Right lobe of liver (tissue), 6 donors: Measurements from ENCODE around the gene DNAJB8. TPM values are rescaled to one million over a fixed set of nuclear protein-coding genes. Genes with fewer than 3 reads are reported as not detected.

Source experiments
- ATAC-seq, 4 donors: fragments of 200-7000 bp; cut with Tn5 transposase; one replicate each; pipeline ENCODE4 v1.9.1; 2020; ENCODE audit warnings: mild to moderate bottlenecking in 4 of 4, moderate library complexity in 4 of 4
- DNase-seq, 3 donors: peaks; one replicate each; pipeline ENCODE4 v3.0.0-alpha.2; 2020
- H3K27ac ChIP-seq, 3 donors: fragments of 200-600 bp; one replicate each; pipeline ENCODE4 v1.8.0; 2022
- H3K27me3 ChIP-seq, 2 donors: fragments of 200-600 bp; one replicate each; pipeline ENCODE4 v1.8.0; 2022
- H3K36me3 ChIP-seq, 4 donors: fragments of 200-600 bp; sonication (generic) in 1 of 4; one replicate each; pipeline versions ENCODE4 v1.5.1 to v1.8.0; 2017 to 2022; ENCODE audit warnings: control low read depth in 1 of 4
- H3K4me1 ChIP-seq, 4 donors: fragments of 200-600 bp; sonication (generic) in 1 of 4; one replicate each; pipeline versions ENCODE4 v1.5.1 to v1.8.0; 2017 to 2022; ENCODE audit warnings: control low read depth in 1 of 4
- H3K4me3 ChIP-seq, 3 donors: fragments of 200-600 bp; one replicate each; pipeline ENCODE4 v1.8.0; 2022
- H3K9me3 ChIP-seq, 4 donors: fragments of 200-600 bp; sonication (generic) in 1 of 4; one replicate each; pipeline versions ENCODE4 v1.5.1 to v1.8.0; 2017 to 2022; ENCODE audit warnings: control low read depth in 1 of 4
- CTCF ChIP-seq, 4 donors: fragments of 200-600 bp in 3 of 4; fragments of 450-650 bp in 1 of 4; IDR thresholded peaks; one replicate each; pipeline versions ENCODE4 v1.5.1 to v1.8.0; 2016 to 2022; ENCODE audit warnings: antibody characterized with exemption in 4 of 4, mild to moderate bottlenecking in 2 of 4
- POLR2A ChIP-seq: fragments of 450-650 bp; IDR thresholded peaks from one replicate; pipeline ENCODE4 v1.6.1; 2017; ENCODE audit warnings: antibody characterized with exemption, mild to moderate bottlenecking
- WGBS: methylation state at CpG from one replicate; pipeline ENCODE4 v1.1.6; 2018; ENCODE audit warnings: low coverage, low lambda C conversion rate; ENCODE audit not compliant: insufficient coverage; ENCODE audit errors: missing lambda C conversion rate; 5-methylcytosine and 5-hydroxymethylcytosine counted together
- intact Hi-C, 2 donors: fragments of 100-400 bp; cut with DNase I; formaldehyde crosslinking; loops; one replicate each; pipeline versions ENCODE4 v1.11.2 to v1.14.1; 2022
- total RNA-seq, 6 experiments: library from RNA; depleted of rRNA in 2 of 6; stranded (reverse); fragments of >200 nt in 2 of 6; fragmentation: NEBNext Ultra II Directional in 3 of 6; extraction: Animal tissue kit (Norgen Biotek cat#: 25700) in 3 of 6; gene quantifications; one replicate each; pipeline versions ENCODE4 v1.1.0 to v1.2.4, GENCODE V29; 2016 to 2023
- donor health status: DM: no; HTN: yes; CAD: no.
- donor health status: DM: no; HTN: no; CAD: no.
- donor health status: DM: no; HTN: no; CAD: no.
- donor health status: DM: no; HTN: yes; CAD: no.
- donor health status: DM: no; HTN: yes; CAD: no.

The DNAJB8 gene
- total RNA-seq, 6 experiments from 2014 or later: not detected

- TF ChIP-seq CTCF (IDR thresholded peaks at IDR 0.05) (no peak), POLR2A (no peak)
- Histone ChIP-seq H3K4me1 (peaks cover 0 to 15% (median 0%) of the 10 kb centered on the region in 4 donors), H3K9me3 (no peaks in the 10 kb centered on the region), H3K27ac (no peak overlapping the region), H3K27me3 (peaks cover 0 to 4% of the 10 kb centered on the region in 2 donors), H3K4me3 (no peak overlapping the region), H3K36me3 (no peaks in the 10 kb centered on the region)
- DNase-seq (no peak), ATAC-seq (no peak)
- intact Hi-C loops: loop anchor here (5.0 to 10.0 kb wide), 2 partner anchors 68 to 156 kb away; no protein-coding TSS in a partner anchor
- WGBS: no CpG with 5 or more reads among the region's 15 CpGs
Measured at GRCh38 chr3:128429275-128429674, 37.4 kb downstream of the DNAJB8 start.

GRCh38 chr3:128427872-128428822 lies 38.5 kb downstream of the DNAJB8 start:
- DNase-seq (no peak), ATAC-seq (no peak)
- Histone ChIP-seq H3K27ac (no peak overlapping the region), H3K4me1 (peaks cover 0 to 15% (median 0%) of the 10 kb centered on the region in 4 donors), H3K36me3 (no peaks in the 10 kb centered on the region), H3K27me3 (no peaks in the 10 kb centered on the region), H3K4me3 (no peak overlapping the region), H3K9me3 (no peaks in the 10 kb centered on the region)
- intact Hi-C loops: loop anchor here (5.0 to 10.0 kb wide), 2 partner anchors 69 to 157 kb away; no protein-coding TSS in a partner anchor
- TF ChIP-seq POLR2A (no peak), CTCF (IDR thresholded peaks at IDR 0.05) (no peak)
- WGBS: 86% methylated on average over 12 of the region's 19 CpGs

GRCh38 chr3:128427175-128427857 lies 39.4 kb downstream of the DNAJB8 start:
- no peak for TF ChIP-seq POLR2A
- TF ChIP-seq CTCF (IDR thresholded peaks at IDR 0.05): no peak
- no peak overlapping the region for H3K4me3 ChIP-seq
- ATAC-seq: no peak
- DNase-seq: no peak
- 70% methylated on average over 3 of the region's 15 CpGs for WGBS
- no peaks in the 10 kb centered on the region for H3K36me3 ChIP-seq
- intact Hi-C loops: loop anchor here (5.0 to 10.0 kb wide), 2 partner anchors 70 to 157 kb away; no protein-coding TSS in a partner anchor
- H3K27ac ChIP-seq: no peak overlapping the region
- no peaks in the 10 kb centered on the region for H3K9me3 ChIP-seq
- H3K4me1 ChIP-seq: peaks cover 0 to 8% (median 0%) of the 10 kb centered on the region in 4 donors
- no peaks in the 10 kb centered on the region for H3K27me3 ChIP-seq

GRCh38 chr3:128426128-128426921 lies 40.4 kb downstream of the DNAJB8 start:
- DNase-seq: peak; percentile 57 to 67 (median 61)
- peak; percentile 92 to 97 (median 95) for ATAC-seq
- Histone ChIP-seq H3K4me3 (peak overlapping the region in 2 of 3 donors; percentile 10 to 42), H3K4me1 (peaks cover 0 to 8% (median 0%) of the 10 kb centered on the region in 4 donors), H3K9me3 (no peaks in the 10 kb centered on the region), H3K36me3 (no peaks in the 10 kb centered on the region), H3K27me3 (no peaks in the 10 kb centered on the region), H3K27ac (no peak overlapping the region)
- 1% methylated on average over 19 of the region's 66 CpGs for WGBS
- TF ChIP-seq CTCF (IDR thresholded peaks at IDR 0.05) (peak; percentile 81 to 98 (median 90)), POLR2A (no peak)
- intact Hi-C loops: loop anchor here (5.0 to 10.0 kb wide), 2 partner anchors 71 to 158 kb away; no protein-coding TSS in a partner anchor
